Stimulated activated CD8-positive, alpha-beta memory T cell treated with anti-CD3 and anti-CD28 coated beads, Interleukin-12 subunit alpha, Interleukin-12 subunit beta, amount 100 ng/mL, for 4 hours (primary cell): ENCODE results near the gene LIAS.
"Not testable (repeated sequence)": the region's sequence is repeated elsewhere in the genome, so short reads cannot be mapped to it uniquely, and the experiment has no call there.

Experiments
- DNase-seq: peaks from one replicate; pipeline ENCODE4 v3.0.0-alpha.2; 2020; ENCODE audit warnings: low read depth

Gene LIAS

GRCh38 chr4:39458505-39459300 is at the start of gene LIAS, which contains the start of gene RPL9:
LIAS (plus strand) TSS chr4:39459056; CDS start chr4:39459118, 62 bp downstream.
RPL9 (minus strand) TSS chr4:39458922; CDS start chr4:39458439, 483 bp downstream.
- DNase-seq = peak; percentile 85

GRCh38 chr4:39410415-39410814 is 48.4 kb upstream of the LIAS start:
- DNase-seq = no peak

DNA sequence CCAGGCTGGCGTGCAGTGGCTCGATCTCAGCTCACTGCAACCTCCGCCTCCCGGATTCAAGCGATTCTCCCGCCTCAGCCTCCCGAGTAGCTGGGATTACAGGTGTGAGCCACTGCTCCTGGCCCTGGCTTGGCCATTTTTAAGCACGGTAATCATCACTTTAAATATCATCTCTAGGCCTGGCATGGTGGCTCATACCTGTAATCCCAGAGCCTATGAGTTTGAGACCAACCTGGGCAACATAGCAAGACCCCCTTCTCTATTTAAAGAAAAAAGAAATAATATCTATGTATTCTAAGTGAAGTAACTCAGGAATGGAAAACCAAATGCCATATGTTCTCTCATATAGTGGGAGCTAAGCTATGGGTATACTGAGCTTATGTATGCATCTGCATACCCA is 47.3 kb upstream of the LIAS start:
- not testable (repeated sequence) for DNase-seq

DNA sequence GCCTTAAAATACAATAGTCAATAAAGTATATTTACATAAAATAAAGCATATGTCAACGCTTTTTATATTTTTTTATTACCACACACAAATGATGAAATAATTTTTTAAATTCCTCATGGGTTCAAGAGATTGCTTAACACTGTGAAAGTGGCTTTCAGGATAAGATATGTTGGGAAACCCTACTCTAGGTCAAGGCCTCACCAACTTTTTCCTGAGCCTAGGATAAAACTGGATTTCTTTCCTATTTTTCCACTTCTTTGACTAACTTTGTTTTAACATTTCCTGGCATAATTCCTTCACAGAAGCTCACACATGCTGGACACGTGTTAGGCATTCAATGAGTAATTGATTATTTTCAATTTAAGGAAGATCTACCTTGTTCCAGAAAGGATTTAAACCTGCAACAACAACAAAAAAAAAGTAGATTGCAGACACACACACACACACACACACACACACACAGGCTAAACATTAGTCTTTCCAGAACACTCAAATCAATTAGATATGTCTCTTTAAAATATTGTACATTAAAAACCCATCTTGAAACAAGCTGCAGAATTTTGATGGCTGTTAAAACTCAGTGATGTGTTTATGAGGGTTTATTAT is 43.1 kb upstream of the LIAS start:
- no peak for DNase-seq

GRCh38 chr4:39422247-39422646 is 36.6 kb upstream of the LIAS start:
- no peak for DNase-seq

DNA sequence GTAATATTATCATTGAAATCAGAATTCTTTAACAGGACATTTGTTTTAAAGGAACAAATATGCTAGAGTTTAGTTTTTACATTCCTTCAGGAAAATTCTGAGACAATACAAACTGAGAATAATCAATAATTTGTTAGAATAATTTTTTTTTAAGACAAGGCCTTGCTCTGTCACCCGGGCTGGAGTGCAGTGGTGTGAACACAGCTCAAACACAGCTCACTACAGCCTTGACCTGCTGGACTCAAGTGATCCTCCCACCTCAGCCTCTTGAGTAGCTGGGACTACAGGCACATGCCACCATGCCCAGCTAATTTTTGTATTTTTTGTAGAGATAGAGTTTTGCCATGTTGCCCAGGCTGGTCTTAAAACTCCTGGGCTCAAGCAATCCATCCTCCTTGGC is 33.6 kb upstream of the LIAS start:
- DNase-seq = not testable (repeated sequence)

DNA sequence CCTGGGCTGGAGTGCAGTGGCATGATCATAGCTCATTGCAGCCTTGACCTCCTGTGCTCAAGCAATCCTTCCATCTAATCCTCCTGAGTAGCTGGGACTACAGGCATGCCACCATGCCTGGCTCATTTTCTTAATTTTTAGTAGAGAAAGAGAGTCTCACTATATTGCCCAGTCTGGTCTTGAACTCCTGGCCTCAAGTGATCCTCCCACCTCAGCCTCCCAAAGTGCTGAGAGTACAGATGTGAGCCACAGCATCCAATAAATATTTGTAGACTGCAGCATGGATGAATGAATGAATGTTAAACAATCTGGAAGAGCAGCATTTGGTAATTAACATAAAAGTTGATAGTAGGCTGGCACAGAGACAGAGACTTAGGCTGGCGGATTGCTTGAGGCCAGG is 32.1 kb upstream of the LIAS start:
- DNase-seq = no peak

- no peak for DNase-seq
These were observed 31.2 kb upstream of the LIAS start for GRCh38 chr4:39427520-39428114.

DNA sequence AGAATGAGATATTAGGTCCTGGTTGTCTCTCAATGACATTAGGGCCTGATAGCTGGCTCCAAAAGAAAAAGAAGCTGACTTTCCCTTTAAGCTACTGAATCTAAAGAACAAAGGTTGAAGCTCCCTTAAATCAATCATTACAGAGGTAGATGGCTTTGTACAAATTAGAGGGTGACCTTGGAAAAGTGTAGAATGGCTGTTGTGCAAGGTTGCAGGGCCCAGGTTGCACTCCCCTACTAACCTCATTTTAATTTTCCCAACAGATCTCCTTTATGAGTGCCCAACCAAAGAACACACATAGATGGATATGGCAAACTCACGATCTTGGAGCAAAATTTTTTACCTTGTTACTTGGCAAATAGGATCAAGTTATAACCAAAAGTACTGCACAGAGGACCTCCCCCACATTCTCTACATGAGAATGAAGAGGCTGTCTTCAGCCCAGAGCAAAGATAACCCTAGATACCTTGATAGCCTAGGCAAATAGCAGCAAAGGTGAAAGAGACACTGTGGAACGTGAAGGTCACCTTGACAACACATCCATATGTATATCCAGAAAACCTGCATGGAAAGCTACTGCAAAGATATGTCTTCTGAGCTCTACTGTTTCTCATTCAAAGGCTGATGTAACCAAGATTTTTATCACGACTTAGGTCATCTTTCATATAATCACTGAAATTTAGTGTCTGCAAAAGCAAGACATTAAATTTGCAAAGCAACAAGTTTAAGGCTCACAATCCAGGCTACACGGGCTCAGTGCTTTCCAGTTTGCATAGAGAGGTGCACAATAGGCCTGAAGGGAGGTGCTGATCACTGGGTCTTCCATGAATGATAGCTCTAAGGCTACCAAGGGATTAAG is 29.2 kb upstream of the LIAS start:
- DNase-seq = no peak

GRCh38 chr4:39433878-39434492 is 24.9 kb upstream of the LIAS start:
- no peak for DNase-seq

- no peak for DNase-seq
These were observed 22.9 kb upstream of the LIAS start for GRCh38 chr4:39435659-39436563.

DNA sequence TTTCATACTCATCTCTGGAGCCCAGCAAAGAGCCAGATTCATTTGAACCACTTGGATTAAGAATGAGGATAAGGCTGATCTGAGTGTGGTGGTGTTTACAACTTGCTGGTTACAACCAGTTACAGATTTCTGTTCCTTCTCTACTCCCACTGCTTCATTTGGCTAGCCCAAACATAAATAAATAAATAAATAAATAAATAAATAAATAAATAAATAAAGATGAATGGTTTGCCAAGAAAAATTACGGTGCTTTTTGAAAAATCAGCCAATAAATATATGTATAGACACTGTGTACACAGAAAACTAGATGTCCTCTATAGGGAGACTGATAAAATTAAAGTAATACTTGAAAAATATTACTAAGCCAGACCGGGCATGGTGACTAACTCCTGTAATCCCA is 17.3 kb upstream of the LIAS start:
- DNase-seq = no peak

DNA sequence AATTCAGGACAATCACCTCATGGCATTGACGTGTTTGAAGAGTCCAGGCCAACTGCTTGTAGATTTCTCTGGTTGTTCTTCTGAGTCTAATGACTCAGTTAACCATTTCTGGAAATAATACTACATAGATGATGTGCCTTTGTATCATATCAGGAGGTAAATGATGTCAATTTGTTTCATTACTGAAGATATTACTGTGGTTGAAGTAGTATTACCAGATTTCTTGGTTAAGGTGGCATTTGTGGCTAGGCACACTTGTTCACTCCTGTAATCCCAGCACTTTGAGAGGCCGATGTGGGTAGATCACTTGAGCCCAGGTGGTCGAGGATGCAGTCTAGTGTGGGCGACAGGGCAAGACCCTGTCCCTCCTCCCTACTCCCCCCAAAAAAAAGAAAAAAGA is 15.9 kb upstream of the LIAS start:
- DNase-seq = no peak

- no peak for DNase-seq
These were observed 12.4 kb upstream of the LIAS start for GRCh38 chr4:39446483-39446841.

- DNase-seq = peak; percentile 37
These were observed 11.8 kb upstream of the LIAS start for GRCh38 chr4:39446842-39447573.

DNA sequence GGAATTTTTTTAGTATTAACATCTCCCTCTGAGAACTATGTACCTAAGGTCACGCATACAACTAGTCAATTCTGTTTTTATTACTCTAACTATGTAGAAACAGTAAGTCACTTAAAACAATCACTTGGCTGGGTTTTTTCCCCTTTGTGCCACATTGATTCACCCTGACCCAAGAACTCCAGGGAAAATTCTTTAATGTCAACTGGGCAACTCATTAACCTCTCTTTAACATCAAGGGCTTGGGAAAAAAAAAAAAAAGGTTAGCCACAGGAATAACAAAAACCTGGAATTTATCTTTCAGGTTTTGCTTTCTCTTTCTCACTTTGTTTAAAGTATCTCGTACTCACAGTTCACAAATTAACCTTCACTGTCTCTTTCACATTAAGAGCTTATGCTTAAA is 8.2 kb upstream of the LIAS start:
- no peak for DNase-seq

- DNase-seq = no peak
These were observed 7.3 kb upstream of the LIAS start for GRCh38 chr4:39451423-39452023.

GRCh38 chr4:39452153-39452859 is 6.5 kb upstream of the LIAS start:
- DNase-seq = no peak
